Activated T-helper 17 cell treated with anti-CD3 and anti-CD28 coated beads, Interleukin-2, amount 50 U/mL, for 72 hours (primary cell): ENCODE data around the gene OSBPL7. TPM values are rescaled to one million over a fixed set of nuclear protein-coding genes. Genes with fewer than 3 reads are reported as not detected.

Source experiments
- ATAC-seq: fragments of 150-1000 bp; cut with Tn5 transposase; replicated peaks from 2 replicates; pipeline ENCODE4 v1.10.0; 2021; ENCODE audit warnings: mild to moderate bottlenecking, moderate library complexity
- H3K27ac Mint-ChIP-seq: one replicate; pipeline ENCODE4 v1.8.0; 2022; ENCODE audit warnings: mixed read lengths
- H3K27me3 Mint-ChIP-seq: one replicate; pipeline ENCODE4 v1.8.0; 2022; ENCODE audit warnings: mixed read lengths
- H3K36me3 Mint-ChIP-seq: one replicate; pipeline ENCODE4 v1.8.0; 2022; ENCODE audit warnings: low read depth, mild to moderate bottlenecking, mixed read lengths
- H3K4me1 Mint-ChIP-seq: one replicate; pipeline ENCODE4 v1.8.0; 2022; ENCODE audit warnings: mixed read lengths
- H3K4me3 Mint-ChIP-seq: one replicate; pipeline ENCODE4 v1.8.0; 2022; ENCODE audit warnings: mild to moderate bottlenecking, mixed read lengths
- H3K9me3 Mint-ChIP-seq: one replicate; pipeline ENCODE4 v1.8.0; 2022; ENCODE audit warnings: mixed read lengths
- total RNA-seq, 2 donors: library from RNA; stranded (reverse); gene quantifications; one replicate each; pipeline ENCODE4 v1.2.3, GENCODE V29; 2022

OSBPL7 gene
- total RNA-seq, 2 donors from 2014 or later = 11.6 to 14.4 TPM

DNA sequence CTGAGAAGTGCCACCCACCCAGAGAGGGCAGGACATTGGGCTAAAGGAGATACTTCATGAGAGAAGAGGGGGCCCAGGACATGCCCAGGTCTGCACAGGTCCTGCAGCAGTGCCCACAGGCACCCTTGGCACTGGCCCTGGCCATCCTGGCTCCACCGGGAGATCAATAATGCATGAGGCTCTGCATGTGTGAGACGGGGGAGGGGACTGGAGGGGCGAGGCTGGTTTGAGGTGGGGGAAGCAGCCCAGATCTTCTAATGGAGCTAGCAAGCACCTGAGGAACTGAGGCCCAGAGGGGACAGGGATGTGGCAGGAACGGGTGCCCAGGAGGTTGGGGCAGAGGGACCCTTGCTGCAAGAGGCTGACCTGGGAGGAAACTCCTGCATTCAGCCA, 567 bp downstream of the OSBPL7 start:
- ATAC-seq = peak; percentile 0
- peaks cover 47% of the 10 kb centered on the region for H3K36me3 Mint-ChIP-seq
- no peaks in the 10 kb centered on the region for H3K9me3 Mint-ChIP-seq
- peak overlapping the region; percentile 90 for H3K27ac Mint-ChIP-seq
- H3K4me3 Mint-ChIP-seq = peak overlapping the region; percentile 93
- no peaks in the 10 kb centered on the region for H3K27me3 Mint-ChIP-seq
- H3K4me1 Mint-ChIP-seq = peaks cover 15% of the 10 kb centered on the region

DNA sequence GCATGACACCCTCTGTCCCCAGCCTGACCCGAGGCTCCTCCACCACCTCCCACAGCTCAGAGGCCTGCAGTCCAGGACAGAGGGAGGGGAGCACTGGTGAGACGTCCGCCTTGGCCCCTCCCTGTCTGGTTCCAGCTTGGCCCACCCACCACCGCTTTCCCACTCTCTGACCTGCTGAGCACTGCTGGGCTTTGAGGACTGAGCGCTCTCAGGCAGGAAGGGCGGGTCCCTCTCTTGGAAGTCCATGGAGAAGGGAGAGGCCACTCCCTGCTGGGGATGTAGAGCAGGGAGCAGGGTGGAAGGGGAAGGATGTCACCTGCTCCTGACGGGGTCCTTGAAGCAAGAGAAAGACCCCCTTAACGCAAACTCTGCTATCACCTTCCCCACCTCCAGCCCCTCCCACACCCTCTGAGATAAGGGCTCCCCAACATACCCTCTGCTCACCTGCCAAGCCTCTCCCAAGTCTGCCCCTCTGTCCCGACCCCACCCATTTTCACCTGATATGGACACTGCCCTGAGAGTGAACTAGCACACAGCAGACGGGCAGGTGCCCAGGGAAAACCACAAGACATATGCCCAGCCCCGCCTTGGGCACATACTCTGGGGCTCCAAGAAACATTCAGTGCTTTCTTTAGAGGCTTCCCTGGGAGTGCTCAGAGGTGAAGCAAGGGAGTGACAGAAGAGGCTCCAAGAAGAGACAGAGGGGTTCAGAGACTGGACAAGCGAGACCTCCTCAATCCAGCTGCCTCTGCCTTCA, 1.4 kb downstream of the OSBPL7 start:
- H3K36me3 Mint-ChIP-seq = peaks cover 47% of the 10 kb centered on the region
- no peaks in the 10 kb centered on the region for H3K9me3 Mint-ChIP-seq
- H3K4me3 Mint-ChIP-seq = peak overlapping the region; percentile 93
- no peaks in the 10 kb centered on the region for H3K27me3 Mint-ChIP-seq
- peak overlapping the region; percentile 90 for H3K27ac Mint-ChIP-seq
- peaks cover 15% of the 10 kb centered on the region for H3K4me1 Mint-ChIP-seq
- no peak for ATAC-seq

DNA sequence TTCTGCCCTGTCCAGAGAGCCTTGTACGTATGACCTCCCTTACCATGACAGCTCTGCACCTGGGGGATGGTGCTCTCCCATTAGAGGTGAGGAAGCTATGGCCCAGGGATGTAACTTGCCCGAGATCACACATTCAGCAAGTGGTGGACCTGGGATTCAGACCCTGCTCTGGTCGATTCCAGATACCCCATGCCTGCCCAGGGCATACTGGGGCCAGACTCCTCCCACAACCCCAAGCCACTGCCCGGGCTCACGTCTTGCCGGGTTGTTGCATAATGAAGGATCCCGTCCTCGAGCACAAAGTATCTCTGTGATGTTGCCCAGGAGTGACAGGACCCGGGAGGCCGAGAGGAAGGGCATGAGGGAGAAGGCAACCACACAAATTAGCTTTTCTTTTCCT, 2.1 kb downstream of the OSBPL7 start:
- peaks cover 47% of the 10 kb centered on the region for H3K36me3 Mint-ChIP-seq
- no peak for ATAC-seq
- no peaks in the 10 kb centered on the region for H3K27me3 Mint-ChIP-seq
- H3K9me3 Mint-ChIP-seq = no peaks in the 10 kb centered on the region
- peaks cover 15% of the 10 kb centered on the region for H3K4me1 Mint-ChIP-seq
- H3K27ac Mint-ChIP-seq = no peak overlapping the region
- no peak overlapping the region for H3K4me3 Mint-ChIP-seq

DNA sequence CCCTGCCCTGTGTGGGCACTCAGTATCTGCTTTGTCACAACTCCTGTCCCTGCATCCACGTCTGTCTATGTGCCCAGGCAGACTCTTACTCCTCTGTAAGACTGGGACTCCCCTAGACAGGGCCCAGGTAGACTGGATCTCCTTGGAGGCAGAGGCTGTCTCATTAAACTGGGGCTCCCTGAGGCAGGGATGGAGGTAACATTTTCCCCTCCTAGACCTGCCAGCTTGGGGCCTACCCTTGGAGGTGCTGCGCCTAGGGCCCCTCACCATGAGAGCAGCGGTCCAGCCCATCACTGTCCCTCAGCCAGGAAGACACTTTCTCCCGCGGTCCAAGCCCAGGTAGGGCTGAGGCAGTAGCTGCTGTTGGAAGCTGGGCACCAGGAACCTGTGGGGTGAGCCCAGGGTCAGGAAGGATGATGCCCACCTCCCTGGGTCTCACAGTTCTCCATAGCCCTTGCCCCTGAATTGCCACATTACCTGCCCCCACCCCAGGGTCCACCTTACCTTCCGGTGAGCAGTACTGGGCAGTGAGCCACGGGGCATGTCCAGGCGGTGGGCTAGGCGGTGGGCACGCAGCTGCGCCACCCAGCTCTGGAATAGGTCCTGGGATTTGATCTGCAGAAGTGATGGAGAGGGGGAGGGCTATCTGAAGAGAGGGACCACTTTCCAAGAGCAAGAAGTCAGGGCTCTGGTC, 3.4 kb downstream of the OSBPL7 start:
- no peak for ATAC-seq
- no peaks in the 10 kb centered on the region for H3K27me3 Mint-ChIP-seq
- H3K4me1 Mint-ChIP-seq = peaks cover 15% of the 10 kb centered on the region
- no peak overlapping the region for H3K4me3 Mint-ChIP-seq
- H3K36me3 Mint-ChIP-seq = peaks cover 37% of the 10 kb centered on the region
- peak overlapping the region; percentile 45 for H3K27ac Mint-ChIP-seq
- no peaks in the 10 kb centered on the region for H3K9me3 Mint-ChIP-seq

DNA sequence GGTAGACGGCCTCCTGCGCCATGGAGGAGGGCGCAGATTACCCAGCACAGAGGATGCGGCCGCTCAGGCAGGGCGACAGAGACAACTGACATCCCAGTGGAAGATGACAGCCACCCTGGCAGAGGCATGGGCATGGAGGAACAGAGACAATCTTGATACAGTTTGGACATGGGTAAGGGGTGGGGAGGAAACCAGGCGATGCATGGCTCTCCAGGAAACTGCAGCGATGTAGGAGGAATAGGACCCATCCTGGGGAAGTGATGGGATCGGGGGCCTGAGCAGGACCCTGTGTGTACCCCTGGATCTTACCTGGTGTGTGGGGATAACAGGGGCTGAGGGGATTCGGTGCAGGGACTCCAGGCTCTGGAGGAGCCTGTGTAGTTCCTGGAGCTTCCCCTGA, 4.6 kb downstream of the OSBPL7 start:
- H3K4me3 Mint-ChIP-seq = no peak overlapping the region
- H3K9me3 Mint-ChIP-seq = no peaks in the 10 kb centered on the region
- no peaks in the 10 kb centered on the region for H3K27me3 Mint-ChIP-seq
- no peak for ATAC-seq
- H3K36me3 Mint-ChIP-seq = peaks cover 46% of the 10 kb centered on the region
- peaks cover 15% of the 10 kb centered on the region for H3K4me1 Mint-ChIP-seq
- H3K27ac Mint-ChIP-seq = no peak overlapping the region

DNA sequence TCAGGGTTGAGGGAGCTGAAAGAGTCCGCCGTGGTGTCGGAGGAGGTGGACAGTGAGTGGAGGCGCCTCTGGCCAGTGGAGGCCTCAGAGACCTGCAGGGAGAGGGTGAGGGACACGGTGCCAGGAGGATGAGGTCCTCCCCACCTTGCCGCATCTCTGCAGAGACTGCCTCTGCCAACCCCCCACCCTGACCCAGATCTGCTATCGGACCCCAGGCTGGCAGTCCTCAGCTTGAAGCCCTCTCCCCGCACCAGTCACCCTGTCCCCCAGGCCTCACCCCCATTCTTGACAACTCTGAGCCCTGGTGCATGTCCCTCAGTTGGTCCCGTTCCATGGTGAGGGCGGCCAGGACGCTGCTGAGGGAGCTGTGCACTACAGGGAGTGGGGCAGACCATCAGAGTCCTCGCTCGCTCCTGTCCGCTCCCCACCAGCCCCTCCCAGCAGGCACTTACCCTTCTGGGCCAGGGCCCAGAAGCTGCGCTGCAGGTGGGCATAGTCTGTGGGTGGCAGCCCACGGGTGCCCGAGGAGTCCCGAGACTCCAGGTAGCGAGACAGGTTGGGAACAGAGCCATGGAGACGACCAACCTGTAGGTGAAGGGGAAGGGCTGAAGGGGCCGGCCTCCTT, 5.4 kb downstream of the OSBPL7 start:
- H3K27ac Mint-ChIP-seq = no peak overlapping the region
- no peak for ATAC-seq
- no peak overlapping the region for H3K4me3 Mint-ChIP-seq
- H3K9me3 Mint-ChIP-seq = no peaks in the 10 kb centered on the region
- peaks cover 53% of the 10 kb centered on the region for H3K36me3 Mint-ChIP-seq
- peaks cover 17% of the 10 kb centered on the region for H3K4me1 Mint-ChIP-seq
- H3K27me3 Mint-ChIP-seq = no peaks in the 10 kb centered on the region

DNA sequence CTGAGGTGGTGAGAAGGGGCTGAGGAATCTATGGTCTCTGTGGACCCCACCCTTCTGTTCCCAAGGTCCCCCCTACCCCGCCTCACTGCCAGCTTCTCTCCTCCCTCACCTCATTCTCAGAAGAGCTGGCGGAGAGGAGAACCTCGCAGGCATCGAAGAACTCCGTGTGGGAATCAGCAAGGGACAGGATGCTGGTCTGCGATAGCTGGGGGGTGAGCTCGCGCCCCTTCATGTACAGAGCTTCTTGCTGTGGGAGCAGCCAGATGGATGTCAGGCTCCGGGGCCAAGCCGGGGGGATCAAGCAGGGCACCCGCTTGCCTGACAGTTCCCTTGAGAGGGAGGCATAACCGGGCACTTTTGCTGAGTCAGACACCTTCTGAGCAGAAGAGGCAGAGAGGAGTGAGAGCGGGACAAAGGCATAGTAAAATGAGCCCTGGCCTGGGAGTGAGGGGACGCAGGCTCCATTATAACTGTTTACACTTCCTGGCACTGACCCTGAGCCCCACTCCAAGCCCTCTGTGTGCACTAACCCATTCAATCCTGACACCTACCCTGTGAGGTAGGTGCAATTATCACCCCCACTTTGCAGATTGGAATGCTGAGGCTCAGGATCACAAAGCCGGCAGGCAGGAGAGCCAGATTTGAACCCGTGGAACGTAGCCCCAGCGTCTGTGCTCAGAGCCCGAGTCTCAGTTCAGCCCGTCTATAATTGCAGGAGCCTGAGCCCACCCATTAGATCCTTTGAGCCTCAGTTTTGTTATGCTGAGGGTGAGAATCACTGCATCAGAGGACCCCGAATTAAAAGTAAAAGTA, 6.3 kb downstream of the OSBPL7 start:
- ATAC-seq = no peak
- no peaks in the 10 kb centered on the region for H3K27me3 Mint-ChIP-seq
- peak overlapping the region; percentile 19 for H3K27ac Mint-ChIP-seq
- peaks cover 14% of the 10 kb centered on the region for H3K4me1 Mint-ChIP-seq
- no peak overlapping the region for H3K4me3 Mint-ChIP-seq
- H3K9me3 Mint-ChIP-seq = no peaks in the 10 kb centered on the region
- H3K36me3 Mint-ChIP-seq = peaks cover 58% of the 10 kb centered on the region

DNA sequence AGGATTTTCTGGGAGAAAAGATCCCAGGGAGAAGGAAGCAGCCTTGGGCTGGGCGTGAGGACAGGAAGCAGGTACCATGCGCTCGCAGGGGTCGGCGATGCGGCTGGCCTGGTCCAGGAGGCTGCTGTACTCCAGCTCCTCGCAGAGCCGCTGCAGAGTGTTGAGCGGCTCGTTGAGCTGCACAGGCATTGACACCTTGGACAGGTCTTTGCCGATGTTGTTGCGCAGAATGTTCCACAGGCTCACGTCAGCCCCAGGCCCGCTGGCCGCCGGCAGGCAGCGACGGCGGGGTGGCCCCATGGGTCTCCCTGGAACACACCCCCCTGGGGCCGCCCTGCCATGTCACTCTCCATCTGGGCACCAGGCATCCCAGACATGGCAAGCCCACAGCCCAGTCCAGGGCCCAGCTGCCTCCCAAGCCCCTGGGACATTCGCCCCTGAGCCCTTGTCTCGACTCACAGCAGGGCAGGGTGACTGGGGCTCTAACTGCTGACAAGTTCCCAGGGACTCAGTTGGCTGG, 8.0 kb downstream of the OSBPL7 start:
- H3K36me3 Mint-ChIP-seq = peaks cover 71% of the 10 kb centered on the region
- H3K4me1 Mint-ChIP-seq = peaks cover 19% of the 10 kb centered on the region
- no peak for ATAC-seq
- H3K9me3 Mint-ChIP-seq = no peaks in the 10 kb centered on the region
- no peaks in the 10 kb centered on the region for H3K27me3 Mint-ChIP-seq
- no peak overlapping the region for H3K4me3 Mint-ChIP-seq
- no peak overlapping the region for H3K27ac Mint-ChIP-seq

DNA sequence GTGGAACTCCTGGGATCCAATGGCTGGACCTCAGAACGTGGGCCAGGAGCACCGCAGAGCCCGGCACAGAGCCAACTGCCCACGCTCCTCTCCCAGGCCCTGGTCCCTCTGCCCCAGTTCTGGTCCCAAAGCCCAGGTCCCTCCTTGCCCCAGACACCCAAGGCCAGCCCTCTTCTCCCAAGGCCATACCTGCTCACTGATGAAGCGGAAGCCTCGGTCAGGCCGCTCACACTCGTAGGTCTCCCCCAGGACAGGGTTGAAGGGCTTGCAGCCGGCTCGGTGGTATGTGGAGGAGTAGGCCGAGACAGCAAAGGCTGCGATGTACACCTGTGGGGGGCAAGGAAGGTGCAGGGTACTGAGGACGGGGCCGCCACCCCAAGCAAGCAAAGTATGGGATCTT, 8.5 kb downstream of the OSBPL7 start:
- no peaks in the 10 kb centered on the region for H3K27me3 Mint-ChIP-seq
- no peak overlapping the region for H3K4me3 Mint-ChIP-seq
- H3K36me3 Mint-ChIP-seq = peaks cover 75% of the 10 kb centered on the region
- peak overlapping the region; percentile 38 for H3K27ac Mint-ChIP-seq
- H3K9me3 Mint-ChIP-seq = no peaks in the 10 kb centered on the region
- H3K4me1 Mint-ChIP-seq = peaks cover 19% of the 10 kb centered on the region
- ATAC-seq = no peak

DNA sequence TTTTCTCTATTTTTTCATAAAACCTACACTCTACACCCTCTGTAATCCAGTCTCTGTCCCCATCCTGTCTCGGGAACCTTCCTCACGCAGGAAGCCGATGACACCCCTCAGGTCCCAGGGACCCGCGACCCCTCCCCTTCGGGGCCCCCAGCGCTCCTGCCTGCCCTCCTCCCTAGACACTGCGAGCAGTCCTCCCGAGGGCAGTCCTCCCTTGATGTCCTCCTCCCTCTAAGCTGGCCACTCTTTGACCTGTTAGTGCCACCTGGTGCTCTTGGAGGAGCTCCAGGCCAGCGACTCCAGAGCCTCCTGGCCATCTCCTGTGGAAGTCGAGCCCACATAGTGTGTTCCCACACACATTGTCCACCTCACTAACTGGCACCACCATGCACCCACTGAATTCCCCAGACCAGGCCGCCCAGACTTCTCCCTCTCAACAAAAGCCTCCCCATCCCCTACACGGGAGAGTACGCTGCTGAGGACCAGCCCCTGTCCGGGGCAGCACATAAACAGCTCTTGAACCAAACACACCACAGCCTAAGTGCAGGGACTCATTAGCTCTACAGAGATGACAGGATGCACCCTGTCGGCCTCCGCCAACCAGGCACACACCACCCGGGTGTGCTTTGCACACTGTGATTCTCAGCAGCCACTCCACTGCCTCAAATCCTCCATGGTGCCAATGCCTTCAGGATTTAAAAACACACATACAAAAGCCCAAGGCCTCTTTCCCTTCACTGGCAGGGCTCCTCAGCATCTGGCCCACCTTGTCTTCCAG, 9.3 kb downstream of the OSBPL7 start:
- Mint-ChIP-seq H3K4me3 (no peak overlapping the region), H3K36me3 (peaks cover 77% of the 10 kb centered on the region), H3K27me3 (no peaks in the 10 kb centered on the region), H3K9me3 (no peaks in the 10 kb centered on the region), H3K4me1 (peaks cover 19% of the 10 kb centered on the region), H3K27ac (peak overlapping the region; percentile 91)
- ATAC-seq = no peak

DNA sequence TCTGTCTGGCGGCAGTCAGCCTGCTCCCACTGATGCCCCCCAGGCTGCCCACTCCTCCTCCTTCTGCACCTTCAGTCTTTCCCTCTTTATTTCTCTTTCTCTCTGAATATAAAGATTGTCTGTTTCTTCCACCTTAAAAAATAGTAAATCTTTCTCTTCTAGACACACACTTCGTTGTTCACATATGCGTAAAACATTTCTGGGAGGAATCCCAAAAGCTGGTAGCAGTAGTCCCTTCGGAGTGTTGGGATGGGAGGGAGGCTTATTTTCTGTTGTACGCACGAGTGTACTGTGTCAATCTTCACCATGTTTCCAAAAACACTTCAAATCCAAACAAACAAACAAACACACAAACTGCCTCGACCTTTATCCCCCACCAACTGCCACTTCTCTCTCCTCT, 9.9 kb downstream of the OSBPL7 start:
- Mint-ChIP-seq H3K36me3 (peaks cover 74% of the 10 kb centered on the region), H3K27me3 (no peaks in the 10 kb centered on the region), H3K9me3 (no peaks in the 10 kb centered on the region), H3K4me3 (no peak overlapping the region), H3K4me1 (peaks cover 19% of the 10 kb centered on the region), H3K27ac (peak overlapping the region; percentile 91)
- no peak for ATAC-seq

DNA sequence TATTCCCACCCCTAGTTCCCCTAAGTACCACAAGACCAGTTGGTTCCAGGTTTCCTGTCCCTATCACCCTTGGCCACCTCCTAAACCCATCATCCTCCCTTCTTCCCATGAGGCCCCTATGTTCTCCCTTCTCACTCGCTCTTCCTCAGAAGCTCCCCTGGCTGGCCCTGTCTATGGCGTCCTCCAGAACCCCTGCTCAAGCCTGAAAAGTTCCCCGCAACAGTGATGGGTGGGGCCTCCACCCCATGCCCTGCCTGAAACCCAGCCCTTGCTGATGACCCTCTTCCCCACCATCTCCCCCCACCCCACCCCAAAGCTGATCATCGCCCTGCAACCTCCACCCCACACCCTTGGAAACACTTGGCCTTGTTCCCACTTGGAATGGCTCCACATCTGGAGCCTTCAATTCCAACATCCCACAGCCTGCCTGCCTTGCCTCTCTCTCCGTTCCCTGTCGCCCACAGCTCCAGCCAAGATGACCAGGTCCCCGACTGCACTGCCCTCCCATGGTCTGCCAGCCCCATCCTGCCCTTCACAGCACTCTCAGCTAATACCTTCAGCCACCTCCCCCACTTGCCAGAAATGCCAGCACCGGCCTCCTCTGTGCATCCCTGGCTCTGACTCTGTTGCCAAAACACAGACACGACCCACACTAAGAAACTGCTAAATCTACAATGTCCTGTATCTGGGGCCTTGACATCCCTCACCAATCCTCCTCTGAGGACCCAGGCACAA, 10.5 kb downstream of the OSBPL7 start:
- no peaks in the 10 kb centered on the region for H3K9me3 Mint-ChIP-seq
- H3K27ac Mint-ChIP-seq = peak overlapping the region; percentile 91
- no peak overlapping the region for H3K4me3 Mint-ChIP-seq
- no peaks in the 10 kb centered on the region for H3K27me3 Mint-ChIP-seq
- ATAC-seq = no peak
- H3K4me1 Mint-ChIP-seq = peaks cover 19% of the 10 kb centered on the region
- H3K36me3 Mint-ChIP-seq = peaks cover 68% of the 10 kb centered on the region

DNA sequence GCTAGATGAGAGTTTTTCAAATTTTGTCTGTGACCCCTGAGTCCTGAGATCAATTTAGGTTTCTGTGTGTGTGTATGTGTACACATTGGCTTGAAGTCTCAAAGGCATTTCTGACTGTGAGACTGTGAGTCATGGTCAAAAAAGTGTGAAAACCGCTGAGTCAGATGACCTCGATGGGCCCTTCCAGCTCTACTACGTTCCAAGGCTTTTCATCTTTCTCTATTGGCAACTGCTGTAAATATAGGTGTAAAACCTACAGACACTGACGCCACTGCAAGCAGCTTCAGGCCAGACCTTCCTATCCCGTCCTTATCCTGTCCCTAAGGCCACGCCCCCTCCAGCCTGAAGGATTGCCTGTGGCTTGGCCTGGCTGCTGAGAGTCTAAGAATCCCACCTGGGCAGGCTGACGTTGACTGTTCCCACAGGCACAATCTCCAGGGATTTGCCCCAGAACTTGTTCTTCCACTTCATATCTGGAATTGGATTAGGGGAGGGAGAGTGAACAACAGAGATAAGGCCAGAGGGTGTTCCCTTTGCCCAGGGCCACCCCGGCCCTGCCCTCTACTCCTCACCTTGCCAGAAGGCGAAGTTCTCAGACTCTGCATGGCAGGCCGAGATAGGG, 11.3 kb downstream of the OSBPL7 start:
- Mint-ChIP-seq H3K27me3 (no peaks in the 10 kb centered on the region), H3K36me3 (peaks cover 60% of the 10 kb centered on the region), H3K9me3 (no peaks in the 10 kb centered on the region), H3K4me3 (no peak overlapping the region), H3K27ac (peak overlapping the region; percentile 91), H3K4me1 (peaks cover 19% of the 10 kb centered on the region)
- peak; percentile 99 for ATAC-seq
